Measurements from ENCODE around the gene TBC1D5.

DNA sequence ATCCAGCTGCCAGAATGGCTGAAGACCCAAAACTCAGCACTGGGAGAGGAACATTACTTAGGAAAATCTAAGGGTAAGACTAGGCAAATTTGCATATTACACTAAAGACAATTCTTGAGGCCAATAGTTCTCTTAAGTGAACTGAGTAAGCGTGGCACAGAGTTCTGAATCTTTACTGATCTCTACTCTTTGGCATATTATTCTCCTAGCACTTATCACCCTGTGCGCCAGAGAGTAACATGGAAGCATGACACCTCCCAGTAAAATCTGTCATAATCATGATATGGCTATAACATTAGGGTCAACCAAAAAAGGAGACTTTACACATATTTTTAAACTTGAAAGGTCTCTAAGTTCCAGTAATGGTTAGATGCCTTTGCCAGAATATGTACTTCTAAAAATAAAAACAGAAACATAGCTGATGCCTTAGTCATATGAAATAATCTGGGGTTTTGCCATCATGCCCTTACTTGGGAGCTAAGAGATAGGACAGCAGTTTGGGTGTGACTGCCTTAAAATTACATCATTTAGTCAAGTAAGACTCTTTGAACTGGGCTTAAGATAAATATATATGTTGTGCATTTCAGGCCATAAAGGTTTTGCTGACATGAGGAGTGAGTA lies 567.1 kb downstream of the TBC1D5 start:
- TF ChIP-seq, protein P1, sequence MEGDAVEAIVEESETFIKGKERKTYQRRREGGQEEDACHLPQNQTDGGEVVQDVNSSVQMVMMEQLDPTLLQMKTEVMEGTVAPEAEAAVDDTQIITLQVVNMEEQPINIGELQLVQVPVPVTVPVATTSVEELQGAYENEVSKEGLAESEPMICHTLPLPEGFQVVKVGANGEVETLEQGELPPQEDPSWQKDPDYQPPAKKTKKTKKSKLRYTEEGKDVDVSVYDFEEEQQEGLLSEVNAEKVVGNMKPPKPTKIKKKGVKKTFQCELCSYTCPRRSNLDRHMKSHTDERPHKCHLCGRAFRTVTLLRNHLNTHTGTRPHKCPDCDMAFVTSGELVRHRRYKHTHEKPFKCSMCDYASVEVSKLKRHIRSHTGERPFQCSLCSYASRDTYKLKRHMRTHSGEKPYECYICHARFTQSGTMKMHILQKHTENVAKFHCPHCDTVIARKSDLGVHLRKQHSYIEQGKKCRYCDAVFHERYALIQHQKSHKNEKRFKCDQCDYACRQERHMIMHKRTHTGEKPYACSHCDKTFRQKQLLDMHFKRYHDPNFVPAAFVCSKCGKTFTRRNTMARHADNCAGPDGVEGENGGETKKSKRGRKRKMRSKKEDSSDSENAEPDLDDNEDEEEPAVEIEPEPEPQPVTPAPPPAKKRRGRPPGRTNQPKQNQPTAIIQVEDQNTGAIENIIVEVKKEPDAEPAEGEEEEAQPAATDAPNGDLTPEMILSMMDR (IDR thresholded peaks at IDR 0.05) = no peak
- no peak for TF ChIP-seq EZH2 (IDR thresholded peaks at IDR 0.05; ENCODE audit: borderline replicate concordance, insufficient read depth, low read depth, low read length, poor library complexity, severe bottlenecking)

Data from B cell (primary cell).